HG03103 (cell line): Measurements from ENCODE around the gene HPCAL4.

Source experiments
- ATAC-seq: cut with Tn5 transposase; IDR thresholded peaks from one replicate; pipeline ENCODE4 v1.9.1; 2021; ENCODE audit warnings: low read depth; ENCODE audit not compliant: unreplicated experiment

The HPCAL4 gene

DNA sequence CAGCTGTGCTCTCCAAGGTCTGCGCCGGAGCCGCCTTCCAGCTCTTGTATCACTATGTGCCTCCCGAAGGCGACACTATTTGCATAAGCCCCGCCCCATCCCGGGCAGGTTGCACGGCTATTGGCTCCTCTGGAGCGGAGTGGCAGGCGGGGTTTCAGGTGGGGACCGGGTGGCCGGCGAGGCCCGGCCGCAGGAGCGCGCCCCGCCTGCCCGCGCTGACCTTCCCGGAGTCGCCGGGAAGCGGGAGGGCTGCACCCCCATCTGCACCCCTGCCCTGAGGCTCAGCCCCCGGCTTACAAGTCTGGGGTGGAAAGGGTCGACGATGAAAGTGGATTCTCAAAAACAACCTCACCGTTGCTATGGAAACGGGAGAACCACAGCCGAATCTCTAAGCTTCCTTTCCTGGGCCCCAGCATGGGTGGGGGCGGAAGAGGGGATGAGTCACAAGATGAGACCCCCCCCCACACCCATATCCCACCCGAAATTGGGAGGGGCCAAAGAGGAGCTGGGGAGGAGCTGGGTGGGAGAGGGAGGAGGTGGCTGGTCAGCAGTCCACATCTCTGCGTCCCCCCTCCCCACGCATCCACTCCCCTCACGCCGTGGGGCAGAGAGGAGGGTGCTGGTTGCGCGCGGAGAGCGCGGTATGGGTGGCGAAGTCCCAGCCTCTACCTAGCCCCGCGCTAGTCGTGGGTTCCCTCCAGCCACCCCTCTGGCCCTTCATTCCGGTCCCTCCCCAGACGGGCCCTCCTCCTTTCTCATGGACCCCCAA lies at the start of gene HPCAL4:
Gene HPCAL4, minus strand, starts transcription at position 51 of the 769 bp plus-strand sequence. CDS start 6,830 bp downstream, outside the sequence.
- peak; percentile 67 for ATAC-seq

DNA sequence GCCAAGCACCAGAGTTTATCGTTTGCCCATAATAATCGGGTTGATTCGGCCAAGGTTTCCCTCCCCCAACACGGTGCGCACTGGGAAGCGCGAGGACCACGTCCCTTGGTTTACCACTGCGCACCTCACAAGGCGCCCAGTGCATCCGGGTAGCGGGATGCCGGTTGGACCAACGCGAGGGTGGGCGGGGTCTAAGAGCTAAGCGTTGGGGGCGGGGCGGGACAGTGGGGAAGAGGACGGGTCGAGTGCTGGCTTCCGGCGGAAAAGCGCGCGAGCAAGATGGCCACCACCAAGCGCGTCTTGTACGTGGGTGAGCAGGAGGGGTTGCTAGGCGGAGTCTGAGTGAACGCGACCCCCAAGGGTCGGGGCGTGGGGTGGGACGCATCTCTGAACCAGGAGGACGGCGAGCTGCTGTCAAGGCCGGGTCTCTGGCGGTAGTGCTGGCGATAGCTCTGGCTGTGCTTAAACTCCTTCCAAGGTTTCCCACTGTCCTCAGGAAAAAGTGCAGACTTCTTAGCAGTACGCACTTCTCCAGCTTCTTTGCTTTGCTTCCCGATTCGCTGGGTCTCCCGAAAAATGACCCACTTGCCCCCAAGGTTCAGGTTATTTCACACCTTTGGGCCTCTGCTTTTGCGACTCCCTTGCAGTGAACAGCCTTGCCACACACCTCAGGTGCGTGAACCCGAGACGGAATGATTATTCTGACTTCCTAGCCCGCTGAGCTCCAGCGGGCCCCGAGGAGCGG lies 47.6 kb upstream of the HPCAL4 start, which contains the start of gene PPIE:
Gene PPIE, plus strand, starts transcription at position 261 of the 745 bp plus-strand sequence. Its CDS starts 19 bp downstream, at position 280.
- peak; percentile 82 for ATAC-seq

DNA sequence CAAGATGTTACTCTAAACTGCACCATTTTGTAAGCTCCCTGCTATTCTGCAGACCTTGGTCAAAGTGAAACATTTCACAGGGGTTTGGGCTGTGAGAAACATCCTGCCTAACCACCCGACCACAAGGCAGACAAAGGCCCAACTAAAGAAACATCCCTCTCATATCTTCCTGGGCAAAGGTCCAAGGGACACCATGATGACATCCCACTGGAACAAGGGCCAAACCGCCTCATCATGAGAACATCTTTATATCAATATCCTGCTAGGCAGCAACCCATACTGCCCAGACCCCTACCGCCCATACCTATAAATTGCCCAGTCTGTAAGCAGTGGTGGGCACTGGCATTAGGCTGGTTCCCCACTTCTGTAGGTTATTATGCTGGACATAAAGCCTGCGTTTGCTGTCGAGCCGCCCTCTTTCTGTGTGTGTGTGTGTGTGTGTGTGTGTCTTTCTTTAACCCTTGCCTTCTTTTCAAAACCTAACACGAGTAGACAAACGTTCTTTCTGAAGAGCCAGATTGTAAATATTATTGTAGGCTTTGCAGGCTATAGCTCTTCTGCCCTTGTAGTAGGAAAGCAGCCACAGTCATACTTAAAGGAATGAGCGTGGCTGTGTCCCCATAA lies 46.4 kb upstream of the HPCAL4 start:
- no peak for ATAC-seq

DNA sequence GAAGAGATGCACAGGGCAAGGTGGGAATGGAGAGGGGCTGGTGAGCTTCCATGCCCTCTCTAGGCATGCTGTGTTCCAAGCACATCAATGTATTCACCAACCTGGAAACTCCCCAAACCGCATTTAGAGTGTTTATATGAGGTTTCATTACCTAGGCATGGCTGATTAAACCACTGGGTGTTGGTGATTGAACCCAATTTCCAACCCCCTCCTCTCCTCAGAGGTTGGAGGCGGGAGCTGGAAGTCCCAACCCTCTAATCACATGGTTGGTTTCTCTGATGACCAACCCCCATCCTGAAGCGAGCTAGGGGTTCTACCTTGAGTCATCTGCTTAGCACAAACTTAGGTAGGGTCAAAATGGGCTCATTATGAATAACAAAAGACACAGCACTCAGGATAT lies 44.5 kb upstream of the HPCAL4 start:
- no peak for ATAC-seq

DNA sequence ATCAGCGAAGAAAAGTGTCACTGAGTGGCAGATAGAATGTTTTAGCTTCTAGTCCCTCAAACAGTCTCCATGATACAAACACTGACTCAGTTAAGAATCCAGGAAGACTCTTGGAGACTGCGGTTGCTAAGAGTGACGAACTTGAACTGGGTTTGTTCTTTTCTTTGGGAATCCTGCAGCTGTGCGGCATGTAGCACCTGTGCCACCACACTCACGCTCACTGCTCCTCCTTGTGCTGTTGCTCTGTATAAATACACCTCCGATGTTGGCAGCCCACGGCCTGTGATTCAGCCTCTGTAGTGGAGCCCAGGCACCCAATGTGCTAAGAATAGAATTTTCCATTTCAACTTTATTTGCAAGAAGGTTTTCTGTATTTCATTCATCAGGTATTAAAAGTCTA lies 41.9 kb upstream of the HPCAL4 start:
- no peak for ATAC-seq

DNA sequence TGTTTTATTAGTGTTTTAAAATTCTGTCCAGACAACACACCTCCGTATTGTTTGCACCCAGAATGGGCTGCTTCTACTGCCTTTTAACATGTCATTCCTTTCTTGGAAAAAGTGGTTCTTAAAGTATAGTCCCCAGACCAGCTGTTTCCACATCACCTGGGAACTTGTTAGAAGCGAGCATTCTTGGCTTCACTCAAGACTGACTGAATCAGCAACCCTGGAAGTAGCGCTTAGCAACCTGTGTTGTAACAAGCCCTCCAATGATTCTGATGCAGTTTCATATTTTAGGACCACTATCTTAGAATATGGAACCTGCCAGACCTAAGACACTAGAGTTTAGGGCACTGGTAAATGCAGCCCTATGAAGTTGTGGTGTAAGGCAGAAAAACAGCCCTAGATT lies 41.5 kb upstream of the HPCAL4 start:
- ATAC-seq: no peak

DNA sequence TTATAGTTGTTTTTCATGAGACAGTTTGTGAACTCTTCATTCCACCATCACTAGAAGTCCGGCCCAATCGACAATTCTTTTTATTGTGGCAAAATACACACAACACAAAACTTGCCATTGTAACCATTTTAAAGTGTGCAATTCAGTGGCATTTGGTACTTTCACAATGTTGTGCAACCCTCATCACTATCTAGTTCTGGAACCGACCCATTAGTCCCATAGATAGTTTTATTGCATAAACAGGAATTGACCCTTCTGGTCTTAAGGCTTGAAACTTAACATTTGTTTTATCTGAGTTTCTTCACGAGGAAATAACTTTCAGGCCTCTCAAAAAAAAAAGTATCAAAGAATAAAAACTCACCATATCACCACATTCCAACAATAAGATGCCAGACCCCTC lies 38.6 kb upstream of the HPCAL4 start:
- ATAC-seq: no peak

DNA sequence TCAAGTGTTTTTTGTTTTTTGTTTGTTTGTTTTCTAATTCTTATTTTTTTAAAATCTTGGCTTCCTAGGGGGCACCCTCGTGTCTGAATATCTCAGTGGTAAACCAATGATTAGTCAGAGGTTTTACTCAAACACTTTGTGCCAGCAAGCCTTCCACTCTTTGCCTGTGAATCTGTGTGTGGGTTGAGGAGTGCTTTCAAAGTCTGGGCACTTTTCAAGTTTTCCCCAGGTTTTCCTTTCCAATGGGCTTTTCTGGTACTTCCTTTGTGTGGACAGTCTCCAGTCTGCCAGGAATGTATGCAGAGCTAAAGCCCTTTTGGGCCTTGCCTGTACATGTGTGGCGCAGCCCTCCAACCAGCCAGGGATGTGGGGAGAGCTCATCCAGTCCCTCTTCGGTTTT lies 37.8 kb upstream of the HPCAL4 start:
- no peak for ATAC-seq

DNA sequence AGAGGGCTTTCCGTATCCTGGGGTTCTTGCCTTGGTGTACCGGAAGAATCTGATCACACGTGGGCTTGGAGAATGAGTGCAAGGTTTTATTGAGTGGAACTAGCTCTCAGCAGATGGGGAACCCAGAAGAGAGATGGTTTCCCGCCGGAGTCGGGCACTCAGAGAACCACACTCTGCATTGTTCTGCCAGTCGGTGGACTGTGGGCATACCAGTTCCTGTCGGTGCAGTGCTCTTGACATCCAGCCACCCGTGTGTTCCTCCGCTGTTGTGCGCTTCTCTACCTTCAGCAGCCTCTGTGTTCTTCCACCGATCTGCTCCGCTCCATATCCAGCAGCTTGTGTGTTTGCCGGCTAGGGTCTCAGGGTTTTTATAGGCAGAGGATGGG lies 36.7 kb upstream of the HPCAL4 start:
- no peak for ATAC-seq

DNA sequence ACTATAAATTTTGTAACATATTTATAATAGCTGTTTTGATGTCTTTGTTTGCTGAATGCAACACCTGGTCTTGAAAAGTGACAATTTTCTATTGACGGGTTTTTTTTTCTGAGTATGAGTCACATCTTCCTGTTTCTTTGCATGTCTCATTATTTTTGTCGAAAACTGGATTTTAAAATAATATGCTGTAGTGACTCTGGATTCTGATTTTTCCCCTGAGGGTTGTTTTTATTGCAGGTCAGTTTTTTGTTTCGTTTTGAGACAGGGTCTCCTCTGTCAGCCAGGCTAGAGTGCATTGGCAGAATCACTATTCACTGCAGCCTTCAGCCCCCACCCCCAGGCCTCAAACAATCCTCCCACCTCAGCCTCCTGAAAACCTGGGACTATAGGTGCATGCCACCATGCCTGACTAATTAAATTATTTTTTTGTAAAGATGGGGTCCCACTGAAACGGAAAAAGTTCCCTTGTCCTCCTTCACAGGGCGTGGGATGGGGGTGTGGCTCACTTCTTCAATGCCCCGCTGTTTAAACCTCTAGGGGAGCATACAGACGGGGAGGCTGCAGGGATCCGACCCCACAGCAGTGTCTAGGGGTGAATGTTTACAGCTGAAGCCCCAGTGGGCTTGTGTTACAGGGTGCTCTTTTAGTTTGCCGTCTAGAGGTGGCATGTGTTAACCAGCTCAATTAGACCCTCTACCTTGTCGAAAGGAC lies 36.1 kb upstream of the HPCAL4 start:
- no peak for ATAC-seq

DNA sequence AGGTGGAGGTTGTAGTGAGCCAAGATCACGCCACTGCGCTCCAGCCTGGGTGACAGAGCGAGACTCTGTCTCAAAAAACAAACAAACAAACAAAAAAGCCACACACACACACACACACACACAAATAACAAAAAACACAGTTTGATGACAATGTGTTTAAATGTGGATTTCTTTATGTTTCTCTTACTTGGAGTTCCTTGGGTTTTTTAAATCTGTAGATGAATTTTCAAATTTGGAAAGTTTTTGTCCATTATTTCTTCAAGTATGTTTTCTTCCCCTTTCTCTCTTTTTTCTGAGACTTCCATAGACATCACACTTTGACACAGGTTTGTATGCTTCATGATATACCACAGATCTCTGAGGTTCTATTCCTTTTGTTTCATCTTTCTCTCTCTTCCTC lies 35.4 kb upstream of the HPCAL4 start:
- no peak for ATAC-seq

DNA sequence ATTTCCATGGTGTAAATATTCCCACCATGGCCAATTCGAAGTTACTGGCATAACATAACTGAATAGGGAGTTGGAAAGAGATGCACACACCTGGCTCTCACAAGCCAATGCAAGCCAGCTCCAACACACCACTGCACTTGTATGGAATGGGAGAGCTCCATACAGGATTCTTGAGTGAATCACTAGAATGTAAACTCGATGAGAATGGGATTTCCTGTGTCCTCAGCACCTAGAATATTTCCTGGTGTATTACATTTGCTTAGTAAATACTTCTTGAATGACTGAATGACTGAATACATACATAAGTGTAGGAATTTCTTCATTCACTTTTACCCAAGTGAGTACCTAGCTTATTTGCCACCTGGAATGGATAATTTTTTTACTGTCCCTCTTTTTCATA lies 31.3 kb upstream of the HPCAL4 start:
- no peak for ATAC-seq

DNA sequence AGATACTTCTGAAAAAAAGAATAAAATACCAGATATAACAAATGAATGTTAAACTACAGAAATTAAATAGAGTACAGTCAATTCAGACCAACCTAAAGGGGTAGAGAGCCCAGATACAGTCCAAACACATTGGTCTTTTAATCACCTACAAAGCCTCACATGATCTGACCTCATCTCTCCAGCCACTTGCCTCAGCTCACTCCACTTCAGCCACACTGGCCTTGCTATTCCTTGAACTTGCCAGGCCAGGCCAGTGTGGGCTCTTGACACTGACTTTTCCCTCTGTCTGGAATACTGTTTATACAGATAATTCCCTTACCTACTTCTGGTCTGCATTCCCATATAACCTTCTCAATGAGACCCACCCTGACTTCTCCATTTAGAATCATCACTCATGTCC lies 30.4 kb upstream of the HPCAL4 start:
- ATAC-seq: no peak

DNA sequence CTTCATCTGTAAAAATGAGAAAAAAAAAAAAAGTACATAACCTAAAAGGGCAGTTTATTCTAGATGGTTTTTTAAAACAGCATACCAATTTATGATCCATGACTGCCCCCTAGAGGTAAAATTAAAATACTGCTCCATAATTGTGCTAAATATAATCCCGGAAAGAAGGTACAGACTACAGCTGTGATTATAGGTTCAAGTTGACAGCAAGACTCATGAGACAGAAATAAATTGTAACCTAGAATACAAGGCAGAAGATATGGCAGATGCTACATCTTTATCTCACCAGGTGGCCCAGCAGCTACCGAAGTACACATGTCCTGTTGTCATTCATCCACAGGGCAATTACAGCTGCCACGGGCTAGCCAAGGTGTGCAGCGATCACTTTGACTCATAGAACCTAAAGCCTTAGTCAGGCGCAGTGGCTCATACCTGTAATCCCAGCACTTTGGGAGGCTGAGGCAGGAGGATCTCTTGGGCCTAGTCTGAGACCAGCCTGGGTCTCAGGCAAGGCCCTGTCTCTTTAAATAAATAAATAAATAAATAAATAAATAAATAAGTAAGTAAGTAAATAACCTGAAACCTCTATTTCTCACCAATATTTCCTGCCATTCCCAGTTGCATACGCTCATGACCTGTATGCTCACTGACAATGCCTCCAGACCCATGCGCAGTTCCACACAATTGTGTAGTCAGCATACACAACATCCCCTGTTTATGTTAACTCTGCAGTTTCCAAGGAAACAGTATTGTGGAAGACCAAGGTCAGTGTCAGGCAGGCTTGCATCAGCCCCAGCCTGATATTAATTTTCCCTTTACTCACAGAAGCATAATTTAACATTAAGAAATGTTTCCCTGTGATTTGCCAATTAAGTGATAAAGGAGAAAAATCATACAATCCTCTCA lies 29.1 kb upstream of the HPCAL4 start:
- ATAC-seq: no peak

DNA sequence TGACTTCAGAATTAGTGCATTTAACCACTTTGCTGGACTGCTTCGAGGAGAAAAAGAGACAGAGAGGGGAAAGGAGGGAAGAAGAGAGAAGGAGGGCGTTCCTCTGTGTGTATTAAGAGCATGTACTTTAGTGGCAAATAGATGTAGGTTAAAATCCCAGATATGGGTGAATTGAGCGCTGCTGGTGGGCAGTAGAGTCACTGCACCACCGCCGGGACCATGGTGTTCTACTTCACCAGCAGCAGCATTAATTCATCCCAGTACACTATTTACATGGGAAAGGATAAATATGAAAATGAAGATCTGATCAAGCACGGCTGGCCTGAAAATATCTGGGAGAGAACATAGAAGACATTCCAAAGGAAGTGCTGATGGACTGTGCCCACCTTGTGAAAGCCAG lies 26.6 kb upstream of the HPCAL4 start:
- no peak for ATAC-seq

DNA sequence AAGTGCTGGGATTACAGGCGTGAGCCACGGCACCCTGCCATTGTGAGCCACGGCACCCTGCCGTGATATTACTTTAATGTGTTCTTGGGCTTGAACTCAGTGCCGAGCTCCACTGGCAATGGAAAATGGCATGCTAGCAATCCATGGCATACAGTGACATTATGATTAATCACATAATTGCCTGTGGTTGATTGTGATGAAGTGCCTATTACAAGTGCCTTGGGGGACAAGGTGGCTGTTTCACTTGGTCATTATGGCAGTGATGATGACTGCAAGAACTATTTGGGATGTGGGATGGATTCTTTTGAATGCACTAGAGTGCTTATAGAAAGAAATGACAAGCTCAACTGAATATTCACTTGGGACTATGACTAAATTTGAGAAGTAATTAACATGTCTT lies 22.3 kb upstream of the HPCAL4 start:
- ATAC-seq: no peak

DNA sequence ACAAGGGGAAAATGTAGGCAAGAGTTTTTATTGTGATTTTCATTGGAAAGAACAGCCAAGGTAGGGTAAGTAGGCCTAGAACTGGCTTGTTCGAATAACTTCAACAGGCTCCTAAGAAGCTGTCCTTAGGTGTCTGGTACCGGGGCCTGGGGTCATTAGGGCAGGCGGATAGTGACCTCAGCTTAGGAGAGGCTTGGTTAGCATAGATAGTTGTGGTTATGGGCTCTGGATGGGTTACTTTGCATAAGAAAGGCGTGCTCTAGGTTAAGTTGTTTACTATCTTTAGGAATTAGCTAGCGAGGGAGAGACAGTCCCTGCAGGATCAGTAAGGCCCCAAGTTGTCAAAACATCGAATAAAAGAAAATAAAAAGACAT lies 20.7 kb upstream of the HPCAL4 start:
- no peak for ATAC-seq

DNA sequence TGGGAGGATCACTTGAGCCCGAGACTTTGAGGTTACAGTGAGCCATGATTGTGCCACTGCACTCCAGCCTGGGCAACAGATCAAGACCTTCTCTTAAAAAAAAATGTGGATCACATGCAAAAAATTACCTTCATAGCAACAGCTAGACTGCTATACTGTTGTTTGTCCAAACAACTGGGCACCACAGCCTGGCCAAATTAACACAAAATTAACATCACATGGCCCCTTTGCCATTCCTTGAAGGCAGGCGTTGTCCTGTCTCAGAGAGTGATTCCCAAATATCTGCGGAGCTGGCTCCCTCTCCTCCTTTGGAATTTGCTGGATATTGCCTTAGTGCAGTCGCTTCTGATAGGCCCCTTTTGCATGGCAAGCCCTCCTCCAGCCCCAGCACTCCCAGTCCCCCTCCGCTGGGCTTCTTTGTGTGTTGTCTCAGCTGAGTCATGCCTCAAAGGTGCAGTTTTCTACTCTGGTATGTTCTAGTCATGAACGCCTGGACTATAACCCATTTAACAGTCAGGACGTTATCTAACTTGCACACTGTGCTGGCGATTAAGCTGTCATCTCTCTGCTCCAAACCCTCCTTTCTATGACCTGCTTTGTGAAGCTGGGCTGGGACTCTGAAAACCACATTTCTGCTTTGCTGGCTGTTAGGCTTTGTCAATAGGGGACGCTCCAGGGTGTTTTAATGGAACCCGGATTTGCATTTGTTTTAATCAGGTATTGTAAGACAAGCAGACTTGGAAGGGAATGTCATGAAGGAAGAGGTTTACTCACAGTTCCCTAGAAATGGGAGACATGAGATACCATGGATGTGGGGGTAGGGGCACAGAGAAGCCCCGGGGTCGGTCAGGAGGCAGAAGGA lies 20.1 kb upstream of the HPCAL4 start:
- ATAC-seq: no peak

DNA sequence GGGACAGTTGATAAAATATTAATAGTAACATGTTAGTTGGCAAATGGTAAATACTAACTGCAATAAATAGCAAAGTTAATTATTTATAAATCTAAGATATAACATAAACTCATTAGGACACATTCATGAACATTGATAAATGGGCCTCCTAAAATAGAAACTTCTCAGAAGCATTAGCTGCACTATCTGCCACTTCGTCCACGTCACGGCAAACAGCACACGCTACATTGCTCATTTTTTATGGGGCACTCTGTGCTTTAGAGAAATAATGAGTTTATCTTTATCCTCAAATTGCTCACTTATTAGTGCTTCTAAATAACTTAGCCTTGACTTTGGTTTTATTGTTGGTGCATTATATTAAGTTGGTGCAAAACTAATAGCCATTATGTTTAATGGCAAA lies 16.3 kb upstream of the HPCAL4 start:
- no peak for ATAC-seq
